HCT116 (cell line): ENCODE results near the gene ENOX1. TPM values are rescaled to one million over a fixed set of nuclear protein-coding genes. Genes with fewer than 3 reads are reported as not detected.

Experiments used
- ATAC-seq: fragments of 200-7000 bp; cut with Tn5 transposase; 2 replicates; pipeline ENCODE4 v1.9.1; 2020; ENCODE audit warnings: mild to moderate bottlenecking, moderate library complexity
- BruUV-seq: library from RNA; stranded (reverse); fragments of 400-500 nt; replicated peaks from 2 replicates; lab custom pipeline; 2021; lab: Mats Ljungman, UMichigan
- CTCF ChIA-PET: fragments of 300-600 bp; sonication (Branson Sonifier 250); formaldehyde crosslinking; loops from one replicate; lab custom pipeline; 2021; ENCODE audit warnings: antibody characterized with exemption; lab: Charles Lee
- POLR2A ChIA-PET: fragments of 300-600, 350-600 bp; sonication (Branson Sonifier 250); formaldehyde crosslinking; loops from one replicate; lab custom pipeline; 2021; ENCODE audit warnings: antibody characterized with exemption; lab: Charles Lee
- RAD21 ChIA-PET, 2 experiments: fragments of 300-600 bp; sonication (Branson Sonifier 250); formaldehyde crosslinking; loops; one replicate each; lab custom pipeline; 2023; ENCODE audit warnings: low total read pairs in 2 of 2; ENCODE audit not compliant: uncharacterized antibody in 2 of 2, unreplicated experiment in 2 of 2, low non-redundant PET in 1 of 2; lab: Charles Lee
- DNase-seq: peaks from one replicate; pipeline ENCODE4 v3.0.0-alpha.2; 2010; ENCODE audit warnings: low read depth, low spot score
- H2AFZ ChIP-seq: fragments of 200-600 bp; shearing (Covaris generic), sonication (generic); 2 replicates; pipeline ENCODE4 v1.6.1; 2017; ENCODE audit warnings: low read depth, mixed run types, mixed read lengths, antibody characterized with exemption, low read length; ENCODE audit not compliant: poor library complexity, severe bottlenecking
- H3K27ac ChIP-seq: 2 replicates; pipeline ENCODE4 v1.5.1; 2012; ENCODE audit warnings: low read depth, low read length
- H3K27me3 ChIP-seq: fragments of 200-600 bp; sonication (generic); 2 replicates; pipeline ENCODE4 v1.6.1; 2016; ENCODE audit warnings: mixed run types, low read length, mixed read lengths; ENCODE audit not compliant: insufficient read depth
- H3K36me3 ChIP-seq, 2 experiments: fragments of 200-500 bp in 1 of 2; fragments of 200-600 bp in 1 of 2; sonication (Bioruptor generic) in 1 of 2; sonication (generic) in 1 of 2; 2 replicates each; pipeline versions ENCODE4 v1.5.1 to v1.6.1; 2014 to 2016; ENCODE audit warnings: low read length in 2 of 2, inconsistent platforms in 1 of 2, mixed read lengths in 1 of 2, mixed run types in 1 of 2; ENCODE audit not compliant: insufficient read depth in 2 of 2, control insufficient read depth in 1 of 2
- H3K4me1 ChIP-seq, 2 experiments: fragments of 200-600 bp in 1 of 2; sonication (generic) in 1 of 2; 2 replicates each; pipeline versions ENCODE4 v1.5.1 to v1.6.1; 2012 to 2017; ENCODE audit warnings: low read length in 2 of 2, inconsistent platforms in 1 of 2, mild to moderate bottlenecking in 1 of 2, mixed read lengths in 1 of 2, mixed run types in 1 of 2, moderate library complexity in 1 of 2; ENCODE audit not compliant: insufficient read depth in 2 of 2, control insufficient read depth in 1 of 2
- H3K4me2 ChIP-seq: fragments of 200-600 bp; sonication (generic); 2 replicates; pipeline ENCODE4 v1.6.1; 2017; ENCODE audit warnings: mixed run types, low read length, mixed read lengths
- H3K4me3 ChIP-seq, 2 experiments: fragments of 200-600 bp in 1 of 2; sonication (generic) in 1 of 2; replicated peaks in 1 of 2; 2 replicates each; pipeline ENCODE4 v1.5.1; 2011 to 2016; ENCODE audit warnings: low read length in 2 of 2, control low read depth in 1 of 2, low read depth in 1 of 2, mild to moderate bottlenecking in 1 of 2, mixed read lengths in 1 of 2, mixed run types in 1 of 2
- H3K79me2 ChIP-seq: fragments of 200-600 bp; sonication (generic); 2 replicates; pipeline ENCODE4 v1.6.1; 2017; ENCODE audit warnings: mild to moderate bottlenecking, mixed run types, low read length, moderate library complexity, mixed read lengths; ENCODE audit not compliant: insufficient read depth
- H3K9ac ChIP-seq: fragments of 200-600 bp; sonication (generic); 2 replicates; pipeline ENCODE4 v1.6.1; 2016; ENCODE audit warnings: low read length, mixed read lengths
- H3K9me2 ChIP-seq: fragments of 200-600 bp; sonication (generic), shearing (Covaris generic); 2 replicates; pipeline ENCODE4 v1.6.1; 2017; ENCODE audit warnings: mixed run types, mild to moderate bottlenecking, moderate library complexity; ENCODE audit not compliant: insufficient read depth
- H3K9me3 ChIP-seq, 2 experiments: fragments of 200-500 bp in 1 of 2; fragments of 200-600 bp in 1 of 2; sonication (Bioruptor generic) in 1 of 2; sonication (generic) in 1 of 2; 2 replicates each; pipeline ENCODE4 v1.6.1; 2014 to 2017; ENCODE audit warnings: low read length in 2 of 2, mixed read lengths in 2 of 2, inconsistent platforms in 1 of 2, low read depth in 1 of 2, mild to moderate bottlenecking in 1 of 2, mixed run types in 1 of 2, moderate library complexity in 1 of 2; ENCODE audit not compliant: control insufficient read depth in 1 of 2, insufficient read depth in 1 of 2
- H4K20me1 ChIP-seq: fragments of 200-600 bp; sonication (generic), shearing (Covaris generic); 2 replicates; pipeline ENCODE4 v1.6.1; 2017; ENCODE audit warnings: mixed run types, mild to moderate bottlenecking, moderate library complexity; ENCODE audit not compliant: insufficient read depth
- ATF3 ChIP-seq: IDR thresholded peaks from 2 replicates; pipeline ENCODE4 v1.6.1; 2012
- CEBPB ChIP-seq: IDR thresholded peaks from 2 replicates; pipeline ENCODE4 v1.6.1; 2012; ENCODE audit warnings: low read depth
- EGR1 ChIP-seq: IDR thresholded peaks from 2 replicates; pipeline ENCODE4 v1.6.1; 2012; ENCODE audit warnings: low read depth
- ELF1 ChIP-seq: IDR thresholded peaks from 2 replicates; pipeline ENCODE4 v1.6.1; 2012; ENCODE audit warnings: low read depth, borderline replicate concordance
- FOSL1 ChIP-seq: IDR thresholded peaks from 2 replicates; pipeline ENCODE4 v1.6.1; 2012; ENCODE audit warnings: low read depth
- JUND ChIP-seq: IDR thresholded peaks from 2 replicates; pipeline ENCODE4 v1.6.1; 2012
- POLR2A ChIP-seq: IDR thresholded peaks from 2 replicates; pipeline ENCODE4 v1.7.0; 2011; ENCODE audit warnings: borderline replicate concordance; ENCODE audit not compliant: insufficient read depth, insufficient read length; ENCODE audit errors: extremely low read depth
- RAD21 ChIP-seq: IDR thresholded peaks from 2 replicates; pipeline ENCODE4 v1.6.1; 2012; ENCODE audit warnings: low read depth, mild to moderate bottlenecking
- SIN3A ChIP-seq: IDR thresholded peaks from 2 replicates; pipeline ENCODE4 v1.6.1; 2012; ENCODE audit warnings: low read depth
- SP1 ChIP-seq: IDR thresholded peaks from 2 replicates; pipeline ENCODE4 v1.6.1; 2012; ENCODE audit warnings: low read depth
- SRF ChIP-seq: IDR thresholded peaks from 2 replicates; pipeline ENCODE4 v1.6.1; 2012; ENCODE audit warnings: low read depth
- TCF7L2 ChIP-seq: IDR thresholded peaks from 2 replicates; pipeline ENCODE4 v1.7.0; 2011; ENCODE audit warnings: borderline replicate concordance, inconsistent platforms; ENCODE audit not compliant: insufficient read depth, insufficient read length; ENCODE audit errors: extremely low read depth
- YY1 ChIP-seq: IDR thresholded peaks from 2 replicates; pipeline ENCODE4 v1.6.1; 2011; ENCODE audit warnings: low read length, low read depth, moderate library complexity, mild to moderate bottlenecking; ENCODE audit not compliant: insufficient replicate concordance; ENCODE audit errors: extremely low read depth
- ZFX ChIP-seq: fragments of 450-650 bp; IDR thresholded peaks from 2 replicates; pipeline ENCODE4 v1.6.1; 2017
- intact Hi-C: fragments of 100-400 bp; cut with micrococcal nuclease; formaldehyde crosslinking; loops from 2 replicates; pipeline ENCODE4 v1.10.0; 2022
- total RNA-seq: library from RNA; stranded (reverse); gene quantifications from one replicate; pipeline ENCODE4 v1.2.1, GENCODE V29; 2021; ENCODE audit not compliant: unreplicated experiment
- TF ChIP-seq, protein P1 (sequence below), 3 experiments: fragments of 200-600 bp in 1 of 3; sonication (generic) in 1 of 3; IDR thresholded peaks in 2 of 3; conservative IDR thresholded peaks in 1 of 3; 2 replicates each; pipeline ENCODE4 v1.5.1; 2012 to 2017; ENCODE audit warnings: low read depth in 2 of 3, low read length in 2 of 3, antibody characterized with exemption in 1 of 3, borderline replicate concordance in 1 of 3, control low read depth in 1 of 3, mild to moderate bottlenecking in 1 of 3, mixed read lengths in 1 of 3, mixed run types in 1 of 3, moderate library complexity in 1 of 3; ENCODE audit not compliant: insufficient read depth in 1 of 3
- TF ChIP-seq, protein P2 (sequence below): IDR thresholded peaks from 2 replicates; pipeline ENCODE4 v1.6.1; 2012
- TF ChIP-seq, protein P3 (sequence below): IDR thresholded peaks from 2 replicates; pipeline ENCODE4 v1.6.1; 2011; ENCODE audit warnings: mild to moderate bottlenecking, low read length, moderate library complexity; ENCODE audit not compliant: insufficient replicate concordance; ENCODE audit errors: extremely low read depth

Gene ENOX1
- total RNA-seq, 1 experiment from 2014 or later: 4.5 TPM

DNA sequence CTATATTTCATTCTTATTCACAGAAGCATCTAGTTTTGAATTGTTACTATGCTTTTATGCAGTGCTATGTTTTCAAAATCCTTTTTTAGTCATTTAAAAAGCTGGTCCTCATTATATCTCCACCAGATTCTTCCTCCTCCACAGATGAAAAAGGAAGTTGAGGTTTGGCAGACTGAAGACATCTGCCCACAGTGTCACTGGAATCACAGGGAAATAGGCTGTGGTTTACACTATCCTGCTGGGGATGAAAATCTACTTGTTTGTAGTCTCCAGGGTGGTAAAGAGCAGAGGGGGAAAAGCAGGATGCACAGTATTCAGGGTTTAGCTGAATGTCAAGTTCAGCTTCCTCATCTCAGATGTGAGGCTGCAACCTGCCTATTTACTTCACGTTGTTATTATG is 412.2 kb downstream of the ENOX1 start:
- Histone ChIP-seq H3K27ac (no peak overlapping the region), H4K20me1 (no peaks in the 10 kb centered on the region), H3K9me2 (no peaks in the 10 kb centered on the region), H3K9me3 (no peaks in the 10 kb centered on the region), H3K36me3 (no peaks in the 10 kb centered on the region), H3K4me3 (no peak overlapping the region), H3K27me3 (no peaks in the 10 kb centered on the region), H3K4me1 (no peaks in the 10 kb centered on the region), H2AFZ (no peak overlapping the region), H3K79me2 (no peaks in the 10 kb centered on the region), H3K4me2 (no peak overlapping the region), H3K9ac (no peak overlapping the region)
- ChIA-PET POLR2A (no interaction called here), CTCF (no interaction called here), RAD21 (no interaction called here)
- DNase-seq (no peak), ATAC-seq (no peak)
- no peak for TF ChIP-seq ATF3
- TF ChIP-seq FOSL1: no peak
- TF ChIP-seq EGR1: no peak
- intact Hi-C loops: no loop called here
- no TSS peak for BruUV-seq

DNA sequence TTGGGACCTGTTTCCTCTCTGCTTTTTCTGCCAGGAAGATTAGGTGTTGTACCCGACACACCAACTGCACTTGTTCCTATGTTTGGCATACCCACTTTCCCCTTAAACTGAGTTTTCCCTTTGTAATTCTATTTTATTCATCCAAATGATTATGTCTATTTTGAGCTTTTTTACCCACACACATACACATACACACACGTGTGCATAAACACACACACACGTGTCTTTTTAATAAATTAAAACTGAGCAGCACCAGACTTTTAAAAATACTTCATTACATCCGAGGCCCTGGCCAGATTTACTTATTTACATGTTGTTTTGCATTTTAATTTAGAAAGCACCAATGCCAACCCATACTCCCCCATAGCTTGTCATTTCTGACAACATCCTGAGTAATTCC is 413.4 kb downstream of the ENOX1 start:
- ATAC-seq (no peak), DNase-seq (no peak)
- no peaks in the 10 kb centered on the region for H3K9me3 ChIP-seq
- no peaks in the 10 kb centered on the region for H3K36me3 ChIP-seq
- H3K27me3 ChIP-seq: no peaks in the 10 kb centered on the region
- H3K4me2 ChIP-seq: no peak overlapping the region
- ChIA-PET CTCF (no interaction called here), RAD21 (no interaction called here), POLR2A (no interaction called here)
- intact Hi-C loops: no loop called here
- H3K4me3 ChIP-seq: no peak overlapping the region
- no TSS peak for BruUV-seq
- H3K4me1 ChIP-seq: no peaks in the 10 kb centered on the region
- H2AFZ ChIP-seq: no peak overlapping the region
- H3K9ac ChIP-seq: no peak overlapping the region
- no peaks in the 10 kb centered on the region for H3K9me2 ChIP-seq
- H3K79me2 ChIP-seq: no peaks in the 10 kb centered on the region
- H3K27ac ChIP-seq: no peak overlapping the region
- H4K20me1 ChIP-seq: no peaks in the 10 kb centered on the region
- no peak for TF ChIP-seq YY1
- TF ChIP-seq, protein P1, sequence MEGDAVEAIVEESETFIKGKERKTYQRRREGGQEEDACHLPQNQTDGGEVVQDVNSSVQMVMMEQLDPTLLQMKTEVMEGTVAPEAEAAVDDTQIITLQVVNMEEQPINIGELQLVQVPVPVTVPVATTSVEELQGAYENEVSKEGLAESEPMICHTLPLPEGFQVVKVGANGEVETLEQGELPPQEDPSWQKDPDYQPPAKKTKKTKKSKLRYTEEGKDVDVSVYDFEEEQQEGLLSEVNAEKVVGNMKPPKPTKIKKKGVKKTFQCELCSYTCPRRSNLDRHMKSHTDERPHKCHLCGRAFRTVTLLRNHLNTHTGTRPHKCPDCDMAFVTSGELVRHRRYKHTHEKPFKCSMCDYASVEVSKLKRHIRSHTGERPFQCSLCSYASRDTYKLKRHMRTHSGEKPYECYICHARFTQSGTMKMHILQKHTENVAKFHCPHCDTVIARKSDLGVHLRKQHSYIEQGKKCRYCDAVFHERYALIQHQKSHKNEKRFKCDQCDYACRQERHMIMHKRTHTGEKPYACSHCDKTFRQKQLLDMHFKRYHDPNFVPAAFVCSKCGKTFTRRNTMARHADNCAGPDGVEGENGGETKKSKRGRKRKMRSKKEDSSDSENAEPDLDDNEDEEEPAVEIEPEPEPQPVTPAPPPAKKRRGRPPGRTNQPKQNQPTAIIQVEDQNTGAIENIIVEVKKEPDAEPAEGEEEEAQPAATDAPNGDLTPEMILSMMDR (IDR thresholded peaks at IDR 0.05 in 2 of 3, conservative IDR thresholded peaks at IDR 0.05 in 1 of 3; ENCODE audit: borderline replicate concordance in 1 of 3, insufficient read depth in 1 of 3, low read depth in 2 of 3, low read length in 2 of 3): no peak
- TF ChIP-seq SP1: no peak
- TF ChIP-seq EGR1: no peak
- no peak for TF ChIP-seq ATF3
- no peak for TF ChIP-seq TCF7L2
- no peak for TF ChIP-seq ELF1
- no peak for TF ChIP-seq SIN3A
- TF ChIP-seq SRF: no peak
- TF ChIP-seq ZFX: no peak
- no peak for TF ChIP-seq JUND
- TF ChIP-seq, protein P2, sequence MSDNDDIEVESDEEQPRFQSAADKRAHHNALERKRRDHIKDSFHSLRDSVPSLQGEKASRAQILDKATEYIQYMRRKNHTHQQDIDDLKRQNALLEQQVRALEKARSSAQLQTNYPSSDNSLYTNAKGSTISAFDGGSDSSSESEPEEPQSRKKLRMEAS: no peak
- no peak for TF ChIP-seq RAD21
- no peak for TF ChIP-seq CEBPB
- no peak for TF ChIP-seq POLR2A
- TF ChIP-seq, protein P3, sequence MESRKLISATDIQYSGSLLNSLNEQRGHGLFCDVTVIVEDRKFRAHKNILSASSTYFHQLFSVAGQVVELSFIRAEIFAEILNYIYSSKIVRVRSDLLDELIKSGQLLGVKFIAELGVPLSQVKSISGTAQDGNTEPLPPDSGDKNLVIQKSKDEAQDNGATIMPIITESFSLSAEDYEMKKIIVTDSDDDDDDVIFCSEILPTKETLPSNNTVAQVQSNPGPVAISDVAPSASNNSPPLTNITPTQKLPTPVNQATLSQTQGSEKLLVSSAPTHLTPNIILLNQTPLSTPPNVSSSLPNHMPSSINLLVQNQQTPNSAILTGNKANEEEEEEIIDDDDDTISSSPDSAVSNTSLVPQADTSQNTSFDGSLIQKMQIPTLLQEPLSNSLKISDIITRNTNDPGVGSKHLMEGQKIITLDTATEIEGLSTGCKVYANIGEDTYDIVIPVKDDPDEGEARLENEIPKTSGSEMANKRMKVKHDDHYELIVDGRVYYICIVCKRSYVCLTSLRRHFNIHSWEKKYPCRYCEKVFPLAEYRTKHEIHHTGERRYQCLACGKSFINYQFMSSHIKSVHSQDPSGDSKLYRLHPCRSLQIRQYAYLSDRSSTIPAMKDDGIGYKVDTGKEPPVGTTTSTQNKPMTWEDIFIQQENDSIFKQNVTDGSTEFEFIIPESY: no peak
